Measurements from ENCODE around the gene PIGB. TPM values are rescaled to one million over a fixed set of nuclear protein-coding genes. Genes with fewer than 3 reads are reported as not detected.
"Not testable (repeated sequence)": the region's sequence is repeated elsewhere in the genome, so short reads cannot be mapped to it uniquely, and the experiment has no call there.

Gene PIGB
- total RNA-seq, 1 donor from 2014 or later = 8.9 TPM

DNA sequence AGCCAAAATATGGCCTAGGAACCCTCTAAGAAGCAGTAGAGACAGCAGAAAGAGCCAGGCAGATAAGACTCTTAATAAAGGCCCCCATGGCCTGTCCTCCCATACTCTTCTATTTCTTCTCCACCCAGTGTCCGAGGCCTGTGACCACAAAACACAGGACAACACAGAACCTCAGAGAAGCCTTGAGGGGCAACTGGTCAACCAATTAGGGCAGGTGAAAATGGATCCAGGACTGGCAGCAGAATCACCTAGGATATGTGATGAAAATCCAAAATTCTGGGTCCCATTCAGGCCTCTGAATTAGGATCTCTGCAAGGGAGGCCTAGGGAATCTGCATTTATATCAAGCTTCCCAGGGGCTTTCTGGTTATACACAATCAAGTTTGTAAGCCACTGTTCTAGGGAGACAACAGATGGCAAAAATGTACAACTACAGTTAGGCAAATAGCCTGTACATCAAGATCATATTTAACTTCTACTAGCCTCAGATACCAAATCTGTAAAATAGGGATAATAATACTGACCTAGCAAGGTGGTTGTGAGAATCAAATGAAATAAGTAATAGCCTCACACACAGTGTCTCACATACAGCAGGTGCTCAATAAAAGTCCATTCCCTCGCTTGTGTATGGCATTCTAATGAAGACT is 39.8 kb upstream of the PIGB start:
- DNase-seq (ENCODE audit: low spot score) = no peak
- peaks cover 33% of the 10 kb centered on the region for H3K4me1 Mint-ChIP-seq (ENCODE audit: low read depth)
- no peaks in the 10 kb centered on the region for H3K9me3 Mint-ChIP-seq (ENCODE audit: low read depth)
- TF ChIP-seq, protein P1, sequence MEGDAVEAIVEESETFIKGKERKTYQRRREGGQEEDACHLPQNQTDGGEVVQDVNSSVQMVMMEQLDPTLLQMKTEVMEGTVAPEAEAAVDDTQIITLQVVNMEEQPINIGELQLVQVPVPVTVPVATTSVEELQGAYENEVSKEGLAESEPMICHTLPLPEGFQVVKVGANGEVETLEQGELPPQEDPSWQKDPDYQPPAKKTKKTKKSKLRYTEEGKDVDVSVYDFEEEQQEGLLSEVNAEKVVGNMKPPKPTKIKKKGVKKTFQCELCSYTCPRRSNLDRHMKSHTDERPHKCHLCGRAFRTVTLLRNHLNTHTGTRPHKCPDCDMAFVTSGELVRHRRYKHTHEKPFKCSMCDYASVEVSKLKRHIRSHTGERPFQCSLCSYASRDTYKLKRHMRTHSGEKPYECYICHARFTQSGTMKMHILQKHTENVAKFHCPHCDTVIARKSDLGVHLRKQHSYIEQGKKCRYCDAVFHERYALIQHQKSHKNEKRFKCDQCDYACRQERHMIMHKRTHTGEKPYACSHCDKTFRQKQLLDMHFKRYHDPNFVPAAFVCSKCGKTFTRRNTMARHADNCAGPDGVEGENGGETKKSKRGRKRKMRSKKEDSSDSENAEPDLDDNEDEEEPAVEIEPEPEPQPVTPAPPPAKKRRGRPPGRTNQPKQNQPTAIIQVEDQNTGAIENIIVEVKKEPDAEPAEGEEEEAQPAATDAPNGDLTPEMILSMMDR (IDR thresholded peaks at IDR 0.05) = no peak
- H3K27me3 Mint-ChIP-seq (ENCODE audit: low read depth) = no peaks in the 10 kb centered on the region
- H3K27ac Mint-ChIP-seq (ENCODE audit: unreplicated experiment) = no peak overlapping the region
- H3K4me3 Mint-ChIP-seq (ENCODE audit: unreplicated experiment) = no peak overlapping the region
- no peaks in the 10 kb centered on the region for H3K36me3 Mint-ChIP-seq (ENCODE audit: low read depth)

DNA sequence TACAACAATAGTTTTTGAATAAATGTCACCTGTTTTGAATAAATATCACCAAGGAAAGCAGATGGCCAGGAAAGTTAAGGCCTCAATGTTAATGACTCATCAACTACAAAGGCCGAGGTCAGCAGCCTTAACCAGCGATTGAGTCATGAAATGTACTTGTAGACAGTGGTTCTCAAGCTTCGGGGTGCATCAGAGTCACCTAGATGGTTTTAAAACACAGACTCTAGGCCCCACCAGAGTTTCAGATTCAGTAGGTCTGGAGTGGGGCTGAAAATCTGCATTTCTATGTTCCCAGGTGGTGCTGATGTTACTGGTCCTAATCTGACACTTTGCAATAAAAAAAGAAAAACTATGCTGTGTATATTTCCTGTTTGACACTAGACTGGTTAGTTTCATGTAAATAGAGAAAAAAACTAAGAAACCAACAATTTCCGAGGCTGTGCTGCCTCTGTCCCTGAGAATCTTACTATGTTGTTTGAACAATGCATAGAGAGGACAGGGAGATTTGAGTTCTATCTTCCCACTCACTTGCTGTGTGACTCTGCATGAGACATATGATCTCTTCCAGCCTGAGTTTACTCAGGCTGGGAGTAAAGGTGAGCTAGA is 39.2 kb upstream of the PIGB start:
- Mint-ChIP-seq H3K27me3 (ENCODE audit: low read depth) (no peaks in the 10 kb centered on the region), H3K27ac (ENCODE audit: unreplicated experiment) (no peak overlapping the region), H3K4me3 (ENCODE audit: unreplicated experiment) (no peak overlapping the region), H3K36me3 (ENCODE audit: low read depth) (no peaks in the 10 kb centered on the region), H3K4me1 (ENCODE audit: low read depth) (peaks cover 33% of the 10 kb centered on the region), H3K9me3 (ENCODE audit: low read depth) (no peaks in the 10 kb centered on the region)
- no peak for DNase-seq (ENCODE audit: low spot score)
- TF ChIP-seq, protein P1 (IDR thresholded peaks at IDR 0.05) = no peak

DNA sequence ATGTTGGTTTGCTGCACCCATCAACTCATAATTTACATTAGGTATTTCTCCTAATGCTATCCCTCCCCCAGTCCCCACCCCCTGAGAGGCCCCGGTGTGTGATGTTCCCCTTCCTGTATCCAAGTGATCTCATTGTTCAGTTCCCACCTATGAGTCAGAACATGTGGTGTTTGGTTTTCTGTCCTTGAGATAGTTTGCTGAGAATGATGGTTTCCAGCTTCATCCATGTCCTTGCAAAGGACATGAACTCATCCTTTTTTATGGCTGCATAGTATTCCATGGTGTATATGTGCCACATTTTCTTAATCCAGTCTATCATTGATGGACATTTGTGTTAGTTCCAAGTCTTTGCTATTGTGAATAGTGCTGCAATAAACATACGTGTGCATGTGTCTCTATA is 38.4 kb upstream of the PIGB start:
- H3K4me3 Mint-ChIP-seq (ENCODE audit: unreplicated experiment); H3K9me3 Mint-ChIP-seq (ENCODE audit: low read depth); H3K36me3 Mint-ChIP-seq (ENCODE audit: low read depth); DNase-seq (ENCODE audit: low spot score); H3K27me3 Mint-ChIP-seq (ENCODE audit: low read depth); H3K27ac Mint-ChIP-seq (ENCODE audit: unreplicated experiment): not testable (repeated sequence)
- H3K4me1 Mint-ChIP-seq (ENCODE audit: low read depth) = peaks cover 33% of the 10 kb centered on the region

GRCh38 chr15:55281517-55282228 is 37.3 kb upstream of the PIGB start:
- TF ChIP-seq, protein P1 (IDR thresholded peaks at IDR 0.05) = no peak
- no peak for DNase-seq (ENCODE audit: low spot score)
- Mint-ChIP-seq H3K9me3 (ENCODE audit: low read depth) (no peaks in the 10 kb centered on the region), H3K27ac (ENCODE audit: unreplicated experiment) (no peak overlapping the region), H3K4me1 (ENCODE audit: low read depth) (peaks cover 33% of the 10 kb centered on the region), H3K36me3 (ENCODE audit: low read depth) (no peaks in the 10 kb centered on the region), H3K4me3 (ENCODE audit: unreplicated experiment) (no peak overlapping the region), H3K27me3 (ENCODE audit: low read depth) (no peaks in the 10 kb centered on the region)

DNA sequence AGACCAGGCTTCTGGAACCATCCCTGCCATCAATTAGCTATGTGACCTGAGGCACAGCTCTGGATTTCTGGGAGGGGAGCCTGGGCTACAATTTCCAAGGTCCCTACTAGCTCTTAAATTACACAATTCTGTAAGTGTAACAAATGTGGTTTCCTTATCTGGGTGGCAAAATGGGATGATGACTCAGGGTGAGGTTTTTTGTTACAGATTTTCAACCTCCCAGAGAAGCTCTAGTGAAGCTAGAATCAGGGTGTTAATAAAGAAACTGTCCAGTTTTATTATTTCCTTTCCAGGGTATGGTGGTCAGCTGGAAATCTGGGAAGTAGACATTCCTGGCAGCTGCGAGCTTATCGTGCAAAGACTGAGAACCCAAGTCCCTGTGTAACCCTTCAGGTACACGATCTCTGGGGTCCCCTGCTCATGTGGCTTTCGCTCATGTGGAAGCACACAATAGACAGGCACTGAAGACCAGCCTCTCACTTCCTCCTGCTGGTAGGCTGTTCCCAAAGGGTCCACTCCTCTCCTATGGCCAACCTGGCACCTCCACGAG is 36.7 kb upstream of the PIGB start:
- H3K4me3 Mint-ChIP-seq (ENCODE audit: unreplicated experiment) = no peak overlapping the region
- H3K4me1 Mint-ChIP-seq (ENCODE audit: low read depth) = peaks cover 30% of the 10 kb centered on the region
- H3K36me3 Mint-ChIP-seq (ENCODE audit: low read depth) = no peaks in the 10 kb centered on the region
- DNase-seq (ENCODE audit: low spot score) = no peak
- H3K9me3 Mint-ChIP-seq (ENCODE audit: low read depth) = no peaks in the 10 kb centered on the region
- H3K27me3 Mint-ChIP-seq (ENCODE audit: low read depth) = no peaks in the 10 kb centered on the region
- TF ChIP-seq, protein P1 (IDR thresholded peaks at IDR 0.05) = no peak
- H3K27ac Mint-ChIP-seq (ENCODE audit: unreplicated experiment) = no peak overlapping the region
